ENCODE data around the gene GPR146. TPM values are rescaled to one million over a fixed set of nuclear protein-coding genes. Genes with fewer than 3 reads are reported as not detected.

The GPR146 gene
- total and polyA plus RNA-seq, 2 of the 13 experiments (the other 11 are each of a cell fraction or from before 2014, with no cell fraction given), result 2.0 to 15.9 TPM

DNA sequence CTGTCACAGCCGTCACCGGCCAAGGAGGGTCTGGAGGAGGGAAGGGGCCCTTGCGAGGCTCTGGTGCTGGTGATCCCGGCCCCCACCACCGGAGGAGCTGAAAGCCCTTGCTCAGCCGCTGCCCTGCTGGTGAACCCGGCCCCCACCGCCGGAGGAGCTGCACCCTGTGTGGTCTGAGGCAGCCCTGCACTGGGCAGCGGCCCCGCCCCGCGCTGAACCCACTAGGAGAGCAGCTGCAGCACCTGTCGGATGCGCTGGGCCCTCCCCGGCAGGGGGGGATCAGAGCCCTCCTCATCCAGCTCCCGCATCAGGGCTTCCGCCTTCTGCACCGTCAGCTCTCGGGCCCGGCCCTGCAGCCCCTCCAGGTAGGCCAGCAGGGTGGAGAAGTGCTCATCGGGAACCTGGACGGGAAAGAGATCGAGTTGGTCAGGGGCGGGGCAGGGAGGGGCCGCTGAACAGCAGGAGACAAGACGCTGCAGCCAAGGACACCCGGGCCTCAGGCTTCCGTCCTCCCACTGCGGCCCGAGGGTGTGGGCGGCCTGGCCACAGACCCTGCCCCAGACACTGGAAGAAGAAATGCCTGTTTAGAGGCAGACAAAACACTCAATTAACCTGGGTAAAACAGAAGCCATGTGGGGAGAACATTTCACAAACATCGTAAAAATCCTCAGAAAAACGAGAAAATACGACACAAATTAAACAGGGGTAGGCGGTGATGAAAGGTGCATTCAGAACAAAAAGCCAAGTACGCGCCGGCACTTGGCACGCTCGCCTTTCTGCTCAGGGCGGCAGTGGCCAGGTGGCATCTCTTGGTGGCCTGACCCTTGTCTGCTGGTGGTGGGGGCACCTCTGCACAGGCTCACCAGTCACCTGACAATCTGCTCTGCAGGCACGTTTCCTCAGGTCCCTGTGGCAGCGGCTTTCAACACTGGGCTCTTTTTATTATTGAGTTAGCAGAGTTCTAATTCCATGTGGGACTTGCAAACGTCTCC is 46.6 kb upstream of the GPR146 start:
- no peak overlapping the region for H3K4me3 ChIP-seq (replicated peaks in 1 of 3; ENCODE audit: insufficient read depth in 1 of 3, low read depth in 2 of 3, low read length in 3 of 3)
- no peaks in the 10 kb centered on the region for H3K79me2 ChIP-seq (ENCODE audit: insufficient read depth, low read length)
- CTCF ChIA-PET (ENCODE audit: low intra/inter-chr PET ratio, low total read pairs), result interaction anchor here (1.9 kb wide), 1 partner anchor 68 kb away, joined by 5 read pairs; no protein-coding TSS in a partner anchor
- intact Hi-C loops (cut with micrococcal nuclease; ENCODE audit: unreplicated experiment) (no loop called here), in situ Hi-C loops (cut with HindIII; ENCODE audit: extremely low pct_ligation_motif_present, low pct_unique_long_range_greater_than_20kb) (loop anchor here (5.0 kb wide), 1 partner anchor 180 kb away; no protein-coding TSS in a partner anchor)
- TF ChIP-seq ATRX (CRISPR knock-in tag; IDR thresholded peaks at IDR 0.05; ENCODE audit: borderline replicate concordance) (no peak), ZFAT (CRISPR knock-in tag; conservative IDR thresholded peaks at IDR 0.05) (no peak), ZBTB20 (CRISPR knock-in tag; IDR thresholded peaks at IDR 0.05; ENCODE audit: borderline replicate concordance, low read depth) (no peak), CAMTA2 (CRISPR knock-in tag; IDR thresholded peaks at IDR 0.05; ENCODE audit: borderline replicate concordance) (no peak), RAD21 (CRISPR knock-in tag; IDR thresholded peaks at IDR 0.05) (0 out of 2 replicates have a peak, but pooled peaks have one; percentile 30), CHD4 (IDR thresholded peaks at IDR 0.05; ENCODE audit: borderline replicate concordance, low read length) (no peak), ZNF274 (CRISPR knock-in tag; IDR thresholded peaks at IDR 0.05) (no peak), ZNF460 (CRISPR knock-in tag; IDR thresholded peaks at IDR 0.05; ENCODE audit: borderline replicate concordance) (no peak), ZBTB33 (CRISPR knock-in tag; IDR thresholded peaks at IDR 0.05) (0 out of 2 replicates have a peak, but pooled peaks have one; percentile 42), TEAD3 (CRISPR knock-in tag; optimal IDR thresholded peaks at IDR 0.05; ENCODE audit: borderline replicate concordance) (no peak), SIN3B (IDR thresholded peaks at IDR 0.05; ENCODE audit: low read length) (no peak)
- TF ChIP-seq, protein P1, sequence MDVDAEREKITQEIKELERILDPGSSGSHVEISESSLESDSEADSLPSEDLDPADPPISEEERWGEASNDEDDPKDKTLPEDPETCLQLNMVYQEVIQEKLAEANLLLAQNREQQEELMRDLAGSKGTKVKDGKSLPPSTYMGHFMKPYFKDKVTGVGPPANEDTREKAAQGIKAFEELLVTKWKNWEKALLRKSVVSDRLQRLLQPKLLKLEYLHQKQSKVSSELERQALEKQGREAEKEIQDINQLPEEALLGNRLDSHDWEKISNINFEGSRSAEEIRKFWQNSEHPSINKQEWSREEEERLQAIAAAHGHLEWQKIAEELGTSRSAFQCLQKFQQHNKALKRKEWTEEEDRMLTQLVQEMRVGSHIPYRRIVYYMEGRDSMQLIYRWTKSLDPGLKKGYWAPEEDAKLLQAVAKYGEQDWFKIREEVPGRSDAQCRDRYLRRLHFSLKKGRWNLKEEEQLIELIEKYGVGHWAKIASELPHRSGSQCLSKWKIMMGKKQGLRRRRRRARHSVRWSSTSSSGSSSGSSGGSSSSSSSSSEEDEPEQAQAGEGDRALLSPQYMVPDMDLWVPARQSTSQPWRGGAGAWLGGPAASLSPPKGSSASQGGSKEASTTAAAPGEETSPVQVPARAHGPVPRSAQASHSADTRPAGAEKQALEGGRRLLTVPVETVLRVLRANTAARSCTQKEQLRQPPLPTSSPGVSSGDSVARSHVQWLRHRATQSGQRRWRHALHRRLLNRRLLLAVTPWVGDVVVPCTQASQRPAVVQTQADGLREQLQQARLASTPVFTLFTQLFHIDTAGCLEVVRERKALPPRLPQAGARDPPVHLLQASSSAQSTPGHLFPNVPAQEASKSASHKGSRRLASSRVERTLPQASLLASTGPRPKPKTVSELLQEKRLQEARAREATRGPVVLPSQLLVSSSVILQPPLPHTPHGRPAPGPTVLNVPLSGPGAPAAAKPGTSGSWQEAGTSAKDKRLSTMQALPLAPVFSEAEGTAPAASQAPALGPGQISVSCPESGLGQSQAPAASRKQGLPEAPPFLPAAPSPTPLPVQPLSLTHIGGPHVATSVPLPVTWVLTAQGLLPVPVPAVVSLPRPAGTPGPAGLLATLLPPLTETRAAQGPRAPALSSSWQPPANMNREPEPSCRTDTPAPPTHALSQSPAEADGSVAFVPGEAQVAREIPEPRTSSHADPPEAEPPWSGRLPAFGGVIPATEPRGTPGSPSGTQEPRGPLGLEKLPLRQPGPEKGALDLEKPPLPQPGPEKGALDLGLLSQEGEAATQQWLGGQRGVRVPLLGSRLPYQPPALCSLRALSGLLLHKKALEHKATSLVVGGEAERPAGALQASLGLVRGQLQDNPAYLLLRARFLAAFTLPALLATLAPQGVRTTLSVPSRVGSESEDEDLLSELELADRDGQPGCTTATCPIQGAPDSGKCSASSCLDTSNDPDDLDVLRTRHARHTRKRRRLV (CRISPR knock-in tag; IDR thresholded peaks at IDR 0.05), result no peak
- no peak for ATAC-seq
- 93% methylated on average over 26 of the region's 45 CpGs for WGBS (ENCODE audit: low lambda C conversion rate)
- no peak overlapping the region for H3K27ac ChIP-seq (ENCODE audit: extremely low read length, insufficient read depth, low read length)
- no peaks in the 10 kb centered on the region for H3K27me3 ChIP-seq (ENCODE audit: control insufficient read depth in 1 of 2, insufficient read depth in 2 of 2, low read length in 2 of 2)
- no peak for FAIRE-seq
- DNase-seq (ENCODE audit: low spot score), result no peak
- no peak overlapping the region for H3K9ac ChIP-seq (ENCODE audit: insufficient read depth, low read depth, low read length)
- BruUV-seq (replicated peaks), result no TSS peak
- H2AFZ ChIP-seq (ENCODE audit: low read length), result no peak overlapping the region
- no peaks in the 10 kb centered on the region for H3K9me3 ChIP-seq (ENCODE audit: low read length)
- peaks cover 0 to 1% of the 10 kb centered on the region in 2 experiments; a peak in 1 of 5 replicates for H3K36me3 ChIP-seq (replicated peaks in 1 of 2; ENCODE audit: control insufficient read depth in 1 of 2, insufficient read depth in 2 of 2, low read length in 2 of 2)
- peaks cover 10% of the 10 kb centered on the region for H3K4me1 ChIP-seq (ENCODE audit: insufficient read depth, low read length)
- POLR2A ChIA-PET, result no interaction called here
- H4K20me1 ChIP-seq (ENCODE audit: insufficient read depth, low read length), result no peaks in the 10 kb centered on the region
- no peak overlapping the region for H3K4me2 ChIP-seq (ENCODE audit: low read depth, low read length)

All from HepG2 (cell line).